NCI-H526 treated with DMSO at 0.1 percent for 48 hours (cell line): ENCODE data around the gene SLC9A8.
A peak's percentile ranks its signal among the peaks of the same experiment; 100 is the strongest.

Source experiments
- DNase-seq: peaks from one replicate; lab custom pipeline; 2025; lab: John Stamatoyannopoulos, UW

SLC9A8 gene

DNA sequence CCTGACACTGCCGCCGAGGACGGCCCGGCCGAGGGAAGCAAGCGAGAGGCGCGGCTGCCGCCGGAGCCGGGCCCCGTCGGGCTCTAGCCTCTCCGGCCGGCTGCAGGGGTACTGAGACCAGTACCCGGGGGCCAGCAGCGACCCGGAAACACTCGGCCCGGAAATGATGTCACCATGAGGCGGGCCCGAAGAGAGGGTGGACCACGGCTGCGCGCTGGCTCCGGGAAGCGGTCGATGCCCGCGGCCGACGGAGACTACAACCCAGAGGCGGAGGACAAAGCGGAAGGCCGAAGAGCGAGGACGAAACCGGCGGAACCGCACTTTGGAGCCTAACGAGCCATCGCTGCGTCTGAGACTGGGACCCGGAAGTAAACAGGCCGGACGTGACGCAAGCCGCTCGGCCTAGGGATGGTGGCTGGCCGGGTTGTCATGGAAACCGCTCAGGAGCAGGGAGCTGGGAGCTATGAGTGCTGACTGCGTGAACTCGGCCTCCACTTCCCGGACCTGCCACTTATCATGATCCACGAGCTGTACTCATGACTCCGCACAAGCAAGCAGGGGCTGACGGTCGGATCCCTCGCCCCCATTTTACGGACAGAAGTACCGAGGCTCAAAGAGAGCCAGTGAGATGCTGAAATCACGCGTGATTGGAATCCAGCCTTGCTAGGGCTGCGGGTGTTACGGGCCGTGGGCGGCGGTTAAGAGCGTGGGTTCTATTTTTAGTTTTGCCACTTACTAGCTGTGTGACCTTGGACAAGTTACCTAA lies 102.9 kb downstream of the SLC9A8 start, which contains the start of gene SPATA2:
TSS of gene SPATA2 (minus strand) at position 150 of the 766 bp plus-strand sequence. CDS start 7,039 bp downstream, outside the sequence.
- DNase-seq = peak; percentile 88

DNA sequence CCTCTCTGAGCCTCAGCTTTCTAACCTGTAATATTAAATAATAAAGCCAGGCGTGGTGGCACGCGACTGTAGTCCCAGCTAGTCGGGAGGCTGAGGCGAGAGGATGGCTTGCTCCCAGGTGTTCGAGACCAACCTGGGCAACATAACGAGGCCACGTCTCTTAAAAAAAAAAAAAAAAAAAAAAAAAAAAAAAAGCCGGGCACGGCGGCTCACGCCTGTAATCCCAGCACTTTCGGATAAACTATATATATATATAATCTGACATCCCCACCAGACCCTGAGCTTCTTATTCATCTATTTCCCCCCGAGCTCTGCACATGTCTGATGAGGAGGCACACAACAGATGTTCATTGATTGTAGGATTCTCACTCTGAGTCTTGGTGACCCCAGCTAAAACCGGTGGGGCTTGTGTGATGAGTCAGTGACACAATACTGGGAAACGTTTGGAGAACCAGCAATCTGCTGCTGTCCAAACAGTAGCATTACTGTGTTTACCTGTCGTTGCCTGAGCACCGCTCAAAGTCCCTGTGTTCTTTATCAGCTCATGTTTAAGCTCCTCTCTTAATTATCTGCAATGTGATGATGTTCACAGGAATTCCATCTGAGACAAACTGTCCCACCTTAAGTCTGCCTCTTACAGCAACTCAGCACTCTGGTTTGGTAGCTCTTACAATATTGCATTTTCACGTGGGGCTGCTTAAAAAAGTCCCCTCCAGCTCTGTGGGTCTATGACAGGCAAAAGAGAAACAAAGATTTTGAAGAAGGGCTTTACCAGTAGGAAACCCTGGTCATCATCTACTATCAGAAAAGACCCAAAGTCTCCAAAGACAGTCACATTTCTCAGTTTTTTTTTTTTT lies 103.7 kb downstream of the SLC9A8 start:
- DNase-seq = no peak

DNA sequence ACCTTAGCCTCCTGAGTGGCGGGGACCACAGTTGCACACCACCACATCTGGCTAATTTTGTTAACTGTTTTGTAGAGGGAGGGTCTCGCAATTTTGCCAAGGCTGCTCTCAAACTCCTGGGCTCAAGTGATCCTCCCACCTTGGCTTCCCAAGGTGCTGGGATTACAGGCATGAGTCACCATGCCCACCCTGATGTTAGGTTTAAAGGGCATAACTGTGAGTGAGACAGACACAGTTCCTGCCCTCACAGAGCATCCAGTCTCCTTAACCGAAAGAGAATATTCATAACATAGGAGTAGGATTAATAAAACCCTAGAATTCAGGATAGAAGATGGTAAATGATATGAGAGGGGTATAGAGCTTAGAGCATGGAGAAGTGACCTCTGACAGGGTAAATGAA lies 105.8 kb downstream of the SLC9A8 start:
- no peak for DNase-seq

DNA sequence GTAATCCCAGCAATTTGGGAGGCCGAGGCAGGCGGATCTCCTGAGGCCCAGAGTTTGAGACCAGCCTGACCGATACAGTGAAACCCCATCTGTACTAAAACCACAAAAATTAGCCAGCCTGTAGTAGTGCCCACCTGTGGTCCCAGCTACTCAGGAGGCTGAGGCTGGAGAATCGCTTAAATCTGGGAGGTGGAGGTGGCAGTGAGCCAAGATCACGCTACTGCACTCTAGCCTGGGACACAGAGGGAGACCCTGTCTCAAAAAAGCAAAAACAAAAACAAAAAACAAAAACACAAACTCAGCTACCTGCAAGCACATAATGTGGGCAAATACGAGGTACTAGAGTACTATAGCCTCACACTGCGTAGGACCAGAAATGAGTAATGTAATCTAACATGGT lies 106.4 kb downstream of the SLC9A8 start:
- DNase-seq = no peak

DNA sequence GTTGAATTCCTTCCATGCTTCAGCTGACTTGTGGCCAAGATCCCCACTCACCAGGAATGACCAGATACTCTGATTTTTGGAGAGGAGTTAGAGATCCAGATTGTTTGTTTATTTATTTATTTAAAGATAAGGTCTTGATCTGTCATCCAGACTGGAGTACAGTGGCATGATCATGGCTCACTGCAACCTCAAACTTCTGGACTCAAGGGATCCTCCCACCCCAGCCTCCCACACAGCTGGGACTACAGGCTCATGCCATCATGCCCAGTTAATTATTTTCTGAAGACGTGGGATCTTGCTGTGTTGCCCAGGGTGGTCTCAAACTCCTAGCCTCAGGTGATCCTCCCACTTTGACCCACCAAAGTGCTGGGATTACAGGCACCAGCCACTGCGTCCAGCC lies 106.8 kb downstream of the SLC9A8 start:
- DNase-seq = no peak

DNA sequence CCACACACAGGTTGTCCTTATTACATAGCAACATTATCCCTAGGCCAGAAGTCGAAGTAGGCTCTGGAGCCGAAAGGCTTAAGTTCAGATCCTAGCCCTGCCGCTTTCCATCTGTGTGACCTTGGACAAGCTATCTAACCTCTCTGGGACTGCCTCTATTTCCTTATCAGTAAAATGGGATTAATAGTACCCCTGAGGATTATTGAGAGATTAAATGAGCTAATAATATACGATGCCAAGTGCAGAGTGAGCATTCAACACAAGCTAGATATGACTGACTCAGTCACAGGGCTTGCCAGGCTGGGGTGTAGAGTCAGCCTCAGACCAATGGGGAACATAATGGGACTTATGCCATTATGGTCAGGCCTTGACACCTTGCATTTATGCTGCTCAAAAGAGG lies 111.6 kb downstream of the SLC9A8 start:
- no peak for DNase-seq

DNA sequence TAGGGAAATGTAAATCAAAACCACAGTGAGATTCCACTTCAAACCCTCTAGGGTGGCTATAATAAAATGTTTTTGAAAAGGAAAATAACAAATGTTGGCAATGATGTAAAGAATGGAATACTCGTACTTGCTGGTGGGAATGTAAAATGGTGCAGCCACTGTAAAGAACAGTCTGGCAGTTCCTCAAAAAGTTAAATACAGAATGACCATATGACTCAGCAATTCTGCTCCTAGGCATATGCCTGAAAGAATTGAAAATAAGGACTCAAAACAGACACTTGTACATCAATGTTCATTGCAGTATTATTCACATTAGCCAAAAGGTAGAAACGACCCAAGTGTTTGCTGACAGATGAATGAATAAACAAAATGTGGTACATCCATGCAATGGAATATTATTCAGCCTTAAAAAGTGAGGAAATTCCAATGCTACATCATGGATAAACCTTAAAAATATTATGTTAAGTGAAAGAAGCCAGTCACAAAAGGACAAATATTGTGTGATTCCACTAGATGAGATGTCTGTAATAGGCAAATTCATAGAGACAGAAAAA lies 113.3 kb downstream of the SLC9A8 start:
- no peak for DNase-seq

DNA sequence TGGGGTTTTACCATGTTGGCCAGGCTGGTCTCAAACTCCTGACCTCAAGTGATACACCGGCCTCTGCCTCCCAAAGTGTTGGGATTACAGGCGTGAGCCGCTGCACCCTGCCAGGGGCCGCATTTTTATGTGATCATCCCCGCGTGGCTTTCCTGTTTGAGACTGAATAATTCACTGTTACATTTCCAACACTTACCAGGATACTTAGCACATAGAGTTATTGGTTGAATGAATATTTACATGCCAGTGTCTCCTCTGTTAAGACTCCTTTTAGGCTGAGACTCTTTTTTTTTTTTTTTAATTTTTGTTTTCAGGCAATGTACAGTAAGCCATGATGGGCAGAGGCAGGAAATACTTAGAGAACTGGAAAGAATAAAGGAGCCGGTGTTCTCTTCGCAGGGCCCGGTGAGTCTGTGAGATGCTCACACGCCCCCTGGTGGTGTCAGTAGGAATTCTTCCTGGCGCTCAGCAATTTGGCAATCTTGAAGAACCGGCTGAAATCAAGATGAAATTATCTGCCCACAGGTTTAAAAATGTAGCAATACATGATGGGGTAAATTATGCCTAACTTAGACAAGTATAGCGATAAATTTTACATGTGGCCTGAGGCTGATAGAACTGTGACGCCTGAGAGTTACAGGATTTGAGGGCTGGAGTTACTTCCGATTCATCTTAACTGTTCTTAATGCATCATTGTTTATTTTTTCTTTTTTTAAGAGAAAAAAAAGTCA lies 115.9 kb downstream of the SLC9A8 start:
- peak; percentile 47 for DNase-seq

DNA sequence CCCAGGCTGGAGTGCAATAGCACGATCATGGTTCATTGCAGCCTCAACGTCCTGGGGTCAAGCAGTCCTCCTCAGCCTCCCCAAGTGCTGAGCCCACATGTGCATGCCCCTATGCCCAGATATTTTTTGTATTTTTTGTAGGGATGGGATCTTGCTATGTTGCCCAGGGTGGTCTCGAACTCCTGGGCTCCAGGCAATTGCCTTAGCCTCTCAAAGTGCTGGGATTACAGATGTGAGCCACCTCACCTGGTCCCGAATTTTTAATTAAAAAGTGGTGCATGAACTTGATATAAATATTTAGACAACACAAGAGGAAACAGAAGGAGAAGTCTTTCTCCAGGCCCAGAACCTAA lies 116.5 kb downstream of the SLC9A8 start:
- DNase-seq = no peak

DNA sequence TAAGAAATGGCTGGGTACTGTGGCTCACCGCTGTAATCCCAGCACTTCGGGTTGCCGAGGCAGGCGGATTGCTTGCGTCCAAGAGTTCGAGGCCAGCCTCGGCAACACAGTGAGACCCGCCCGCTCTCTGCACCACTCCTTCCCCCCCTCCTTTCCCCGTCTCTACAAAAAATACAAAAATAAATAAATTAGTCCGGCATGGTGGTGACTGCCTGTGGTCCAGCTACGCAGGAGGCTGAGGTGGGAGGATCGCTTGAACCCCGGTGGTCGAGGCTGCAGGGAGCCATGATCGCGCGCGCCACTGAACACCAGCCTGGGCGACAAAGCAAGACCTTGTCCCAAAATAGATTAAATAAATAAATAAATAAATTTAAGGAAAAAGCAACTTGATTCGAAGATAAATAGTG lies 123.1 kb downstream of the SLC9A8 start:
- no peak for DNase-seq

DNA sequence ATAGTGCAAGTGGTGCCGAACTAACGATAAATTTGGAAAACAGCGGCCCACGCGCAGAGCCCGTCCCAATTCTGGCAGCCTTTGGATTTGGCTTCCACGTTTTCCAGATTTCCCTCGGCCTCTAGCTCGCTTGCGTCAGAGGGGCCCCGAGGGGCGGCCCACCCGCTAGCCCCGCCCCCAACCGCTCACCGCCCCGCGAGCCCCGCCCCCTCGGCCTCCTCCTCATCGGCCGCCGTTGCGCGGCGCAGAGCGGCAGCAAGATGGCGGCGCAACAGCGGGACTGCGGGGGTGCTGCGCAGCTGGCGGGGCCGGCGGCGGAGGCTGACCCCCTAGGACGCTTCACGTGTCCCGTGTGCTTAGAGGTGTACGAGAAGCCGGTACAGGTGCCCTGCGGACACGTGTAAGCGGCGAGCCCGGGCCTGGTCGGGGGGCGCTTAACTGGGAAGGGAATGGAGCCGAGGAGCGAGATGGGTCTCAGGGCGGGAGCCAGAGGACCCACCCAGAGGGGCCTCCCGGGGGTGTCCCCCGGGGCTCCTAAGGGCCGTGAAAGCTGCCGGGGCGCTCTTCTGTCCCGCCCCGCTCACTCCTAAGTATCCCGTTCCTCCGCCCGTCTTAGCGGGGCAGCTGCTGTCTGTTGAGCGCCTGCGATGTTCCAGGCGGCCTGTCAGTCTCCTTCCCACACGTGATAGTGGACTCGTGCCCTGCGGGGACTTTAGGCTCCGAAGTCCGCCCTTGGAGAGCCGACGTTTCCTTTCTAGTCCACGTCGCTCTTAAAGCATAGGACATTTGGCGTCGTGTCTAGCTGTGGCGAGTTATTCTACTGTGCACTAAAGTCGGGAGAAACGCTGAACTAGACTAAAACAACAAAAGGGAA lies 123.8 kb downstream of the SLC9A8 start, which contains the start of gene RNF114:
TSS of gene RNF114 (plus strand) at position 245 of the 874 bp plus-strand sequence. CDS start at position 261, 16 bp downstream.
- DNase-seq = peak; percentile 86

DNA sequence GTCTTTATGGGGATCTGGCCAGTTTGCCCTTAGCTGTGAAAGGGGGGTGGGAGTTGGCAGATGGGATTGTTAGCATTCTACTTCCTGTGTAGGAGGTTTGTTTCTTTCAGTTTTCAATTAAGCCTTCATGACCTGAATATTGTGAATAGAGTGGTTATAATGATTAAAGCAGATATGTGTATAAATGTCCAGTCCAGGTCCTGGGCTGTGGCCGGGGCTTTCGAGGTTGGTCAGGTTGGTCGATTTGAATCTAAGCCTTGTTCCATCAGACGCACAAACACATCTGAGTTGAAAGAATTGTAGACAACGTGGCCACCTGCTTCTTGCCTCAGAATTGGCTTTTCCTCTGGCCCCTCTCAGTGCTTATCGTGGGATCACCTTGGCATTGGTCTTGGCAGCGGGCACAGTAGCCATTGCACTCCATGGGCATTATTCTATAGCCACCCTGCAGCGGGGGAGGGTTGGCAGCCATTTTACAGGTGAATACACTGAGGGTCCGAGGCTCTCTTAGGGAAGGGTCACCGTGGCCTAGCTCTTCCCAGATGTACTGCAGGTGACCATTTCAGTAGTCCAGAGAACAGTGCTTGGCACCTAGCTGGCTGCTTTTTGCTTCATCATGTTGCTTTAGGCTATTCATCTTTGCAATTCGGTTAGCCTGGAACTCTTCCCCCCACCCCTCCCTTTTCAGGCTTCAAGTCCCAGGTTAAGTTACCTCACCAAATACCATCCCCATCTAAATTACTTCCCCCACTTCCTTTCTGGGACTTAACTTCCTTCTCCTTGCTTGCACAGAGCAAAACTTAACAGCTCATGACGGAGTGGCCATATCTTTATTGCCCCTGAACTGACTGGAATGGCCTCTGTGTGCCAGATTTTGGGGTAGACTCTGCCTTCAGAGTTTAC lies 124.7 kb downstream of the SLC9A8 start:
- no peak for DNase-seq

DNA sequence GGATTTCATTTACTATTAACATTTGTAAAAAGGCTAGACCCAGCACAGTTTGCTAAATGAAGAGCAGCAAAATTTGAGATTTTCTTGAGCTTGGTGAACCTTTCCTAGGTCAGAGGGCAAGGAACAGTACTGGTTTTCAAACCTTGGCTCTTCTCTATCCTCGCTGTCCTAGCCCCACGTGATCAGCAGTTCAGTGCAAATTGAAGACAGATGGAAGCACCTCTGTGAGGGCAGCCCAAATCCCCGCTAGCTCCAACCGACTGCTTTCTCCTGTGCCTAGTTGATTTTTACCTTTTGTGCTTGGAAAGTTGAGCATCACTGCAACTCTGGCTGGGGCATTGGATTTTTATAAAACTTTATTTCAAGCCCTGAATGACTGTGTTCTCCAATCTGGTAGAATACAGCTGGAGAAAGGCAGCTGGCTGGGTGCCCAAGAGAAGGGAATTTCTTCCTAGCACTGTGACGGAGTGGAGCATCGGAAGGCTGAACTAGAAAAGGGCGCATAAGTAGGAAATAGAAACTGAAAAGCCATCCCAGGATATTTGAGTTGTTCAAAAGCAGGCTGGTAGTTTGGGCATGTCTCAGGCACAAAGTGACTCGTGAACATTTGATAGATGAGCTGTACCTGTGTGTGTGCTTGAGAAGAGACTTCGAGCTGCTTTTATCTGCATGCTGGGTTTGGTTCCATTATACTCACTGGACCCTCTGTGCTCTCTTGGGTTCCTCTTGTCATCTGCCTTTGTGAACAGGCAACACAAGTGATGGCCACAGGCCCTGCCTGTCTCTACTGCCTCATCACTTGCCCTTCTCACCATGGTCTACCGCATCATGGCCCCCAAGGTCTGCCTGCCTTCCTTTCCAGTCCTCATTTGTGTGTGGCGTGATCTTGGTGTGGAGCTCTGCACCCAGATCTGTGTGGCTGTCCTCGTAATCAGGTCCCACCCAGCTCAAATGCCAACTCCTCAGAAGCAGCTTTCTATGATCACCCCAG lies 125.8 kb downstream of the SLC9A8 start:
- DNase-seq = no peak

DNA sequence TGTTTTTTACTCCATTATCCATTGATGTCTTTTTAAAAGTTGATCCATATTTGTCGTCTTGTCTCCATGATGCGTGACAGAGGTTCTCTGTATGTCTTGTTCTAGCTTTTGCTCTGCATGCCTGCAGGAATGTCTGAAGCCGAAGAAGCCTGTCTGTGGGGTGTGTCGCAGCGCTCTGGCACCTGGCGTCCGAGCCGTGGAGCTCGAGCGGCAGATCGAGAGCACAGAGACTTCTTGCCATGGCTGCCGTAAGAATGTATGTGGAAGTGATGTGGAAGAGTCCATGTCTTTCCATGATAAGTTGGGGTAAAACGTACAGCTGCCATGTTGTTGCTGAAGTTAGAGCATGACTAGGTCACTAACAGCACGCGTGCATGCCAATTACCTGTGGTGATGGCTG lies 128.8 kb downstream of the SLC9A8 start:
- DNase-seq = no peak
